Transverse colon (tissue), 4 donors: ENCODE data around the gene HLA-G. TPM values are rescaled to one million over a fixed set of nuclear protein-coding genes. Genes with fewer than 3 reads are reported as not detected.
"Not testable (repeated sequence)": the region's sequence is repeated elsewhere in the genome, so short reads cannot be mapped to it uniquely, and the experiment has no call there.

Experiments used
- DNase-seq: peaks from one replicate; pipeline ENCODE4 v3.0.0-alpha.2; 2019
- H3K27ac ChIP-seq, 4 donors: fragments of 200-600 bp; sonication (generic); 2 replicates each; pipeline ENCODE4 v1.5.1; 2016 to 2018; ENCODE audit warnings: inconsistent platforms in 4 of 4
- H3K27me3 ChIP-seq: fragments of 200-600 bp; sonication (generic); 2 replicates; pipeline ENCODE4 v1.5.1; 2017; ENCODE audit warnings: inconsistent platforms
- H3K36me3 ChIP-seq, 4 donors: fragments of 200-600 bp; sonication (generic); 2 replicates each; pipeline ENCODE4 v1.5.1; 2017 to 2019; ENCODE audit warnings: inconsistent platforms in 4 of 4
- H3K4me1 ChIP-seq, 4 donors: fragments of 200-600 bp; sonication (generic); 2 replicates each; pipeline ENCODE4 v1.5.1; 2017 to 2020; ENCODE audit warnings: inconsistent platforms in 4 of 4
- H3K4me3 ChIP-seq, 4 donors: fragments of 200-600 bp; sonication (generic); 1 replicate in 1 of 4; 2 replicates in 3 of 4; pipeline versions ENCODE4 v1.5.1 to v1.6.1; 2017 to 2019; ENCODE audit warnings: inconsistent platforms in 4 of 4
- H3K9me3 ChIP-seq, 2 donors: fragments of 200-600 bp; sonication (generic); 2 replicates each; pipeline ENCODE4 v1.5.1; 2017 to 2019; ENCODE audit warnings: inconsistent platforms in 2 of 2
- EP300 ChIP-seq: sonication (generic); formaldehyde crosslinking; IDR thresholded peaks from one replicate; pipeline ENCODE4 v1.6.1; 2017; ENCODE audit warnings: antibody characterized with exemption, low read depth
- POLR2A ChIP-seq: fragments of 450-650 bp; IDR thresholded peaks from one replicate; pipeline ENCODE4 v1.6.1; 2016; ENCODE audit warnings: antibody characterized with exemption, mild to moderate bottlenecking, moderate library complexity
- POLR2AphosphoS5 ChIP-seq, 3 donors: sonication (generic); formaldehyde crosslinking; IDR thresholded peaks; one replicate each; pipeline ENCODE4 v1.6.1; 2016; ENCODE audit warnings: antibody characterized with exemption in 3 of 3
- WGBS, 2 donors: methylation state at CpG; one replicate each; pipeline ENCODE4 v1.1.5; 2018; ENCODE audit warnings: low coverage in 1 of 2; 5-methylcytosine and 5-hydroxymethylcytosine counted together
- in situ Hi-C, 4 donors: fragments of 200-750 bp; cut with MboI; loops; one replicate each; pipeline versions ENCODE4 v1.15.0 to v1.15.1; 2017; ENCODE audit warnings: low sequenced_read_pairs in 3 of 4, low pct_ligation_motif_present in 1 of 4, low pct_unique_long_range_greater_than_20kb in 1 of 4
- intact Hi-C: fragments of 100-400 bp; cut with DNase I; formaldehyde crosslinking; loops from one replicate; pipeline ENCODE4 v1.15.1; 2023; ENCODE audit warnings: low total_unique reads
- small RNA-seq, 4 donors: library from RNA; depleted of rRNA; stranded (forward); fragments of <200 nt; gene quantifications; one replicate each; pipeline ENCODE3, GENCODE V24; 2016
- total RNA-seq, 4 donors: library from RNA; depleted of rRNA; stranded (reverse); fragments of >200 nt; gene quantifications; one replicate each; pipeline ENCODE4 v1.1.0, GENCODE V29; 2016
- TF ChIP-seq, protein P1 (sequence below), 5 experiments: fragments of 200-600 bp in 3 of 5; fragments of 450-650 bp in 2 of 5; sonication (generic) in 3 of 5; IDR thresholded peaks; 1 replicate in 2 of 5; 2 replicates in 3 of 5; pipeline ENCODE4 v1.5.1; 2016 to 2017; ENCODE audit warnings: antibody characterized with exemption in 5 of 5, inconsistent platforms in 3 of 5, mild to moderate bottlenecking in 2 of 5, moderate library complexity in 1 of 5

The HLA-G gene
- total RNA-seq, 4 donors from 2014 or later: not detected

GRCh38 chr6:29875257-29875656 lies 47.6 kb downstream of the HLA-G start:
- H3K27me3 ChIP-seq: no peaks in the 10 kb centered on the region
- H3K36me3 ChIP-seq: no peaks in the 10 kb centered on the region
- TF ChIP-seq, protein P1, sequence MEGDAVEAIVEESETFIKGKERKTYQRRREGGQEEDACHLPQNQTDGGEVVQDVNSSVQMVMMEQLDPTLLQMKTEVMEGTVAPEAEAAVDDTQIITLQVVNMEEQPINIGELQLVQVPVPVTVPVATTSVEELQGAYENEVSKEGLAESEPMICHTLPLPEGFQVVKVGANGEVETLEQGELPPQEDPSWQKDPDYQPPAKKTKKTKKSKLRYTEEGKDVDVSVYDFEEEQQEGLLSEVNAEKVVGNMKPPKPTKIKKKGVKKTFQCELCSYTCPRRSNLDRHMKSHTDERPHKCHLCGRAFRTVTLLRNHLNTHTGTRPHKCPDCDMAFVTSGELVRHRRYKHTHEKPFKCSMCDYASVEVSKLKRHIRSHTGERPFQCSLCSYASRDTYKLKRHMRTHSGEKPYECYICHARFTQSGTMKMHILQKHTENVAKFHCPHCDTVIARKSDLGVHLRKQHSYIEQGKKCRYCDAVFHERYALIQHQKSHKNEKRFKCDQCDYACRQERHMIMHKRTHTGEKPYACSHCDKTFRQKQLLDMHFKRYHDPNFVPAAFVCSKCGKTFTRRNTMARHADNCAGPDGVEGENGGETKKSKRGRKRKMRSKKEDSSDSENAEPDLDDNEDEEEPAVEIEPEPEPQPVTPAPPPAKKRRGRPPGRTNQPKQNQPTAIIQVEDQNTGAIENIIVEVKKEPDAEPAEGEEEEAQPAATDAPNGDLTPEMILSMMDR (IDR thresholded peaks at IDR 0.05): no peak
- TF ChIP-seq EP300 (no peak), POLR2AphosphoS5 (IDR thresholded peaks at IDR 0.05) (no peak), POLR2A (no peak)
- H3K9me3 ChIP-seq: no peaks in the 10 kb centered on the region
- WGBS, 2 donors: 84% methylated on average over 1 of the region's 1 CpG; no CpG with 5 or more reads in 1 of the 2 donors
- no peak for DNase-seq
- no peak overlapping the region for H3K27ac ChIP-seq
- no peak overlapping the region for H3K4me3 ChIP-seq
- intact Hi-C loops (no loop called here), in situ Hi-C loops (no loop called here)
- H3K4me1 ChIP-seq: no peaks in the 10 kb centered on the region

- H3K27me3 ChIP-seq, H3K9me3 ChIP-seq, H3K36me3 ChIP-seq, in situ Hi-C loops, DNase-seq, intact Hi-C loops, H3K27ac ChIP-seq, H3K4me3 ChIP-seq, H3K4me1 ChIP-seq: not testable (repeated sequence)
- 85% methylated on average over 6 of the region's 6 CpGs; no CpG with 5 or more reads in 1 of the 2 donors for WGBS, 2 donors
Observed at GRCh38 chr6:29875734-29876133, 48.1 kb downstream of the HLA-G start.

Small RNAs within 50 kb of the gene (small RNA-seq; reads per million reads assigned to genes)
- 0 reads per million in 4 donors for gene MICG

Other genes starting within 250 kb of the HLA-G start
- not detected for gene OR2H2, start 242.7 kb upstream of the HLA-G start, total RNA-seq
- 10 to 100 TPM; 11.5 to 40.4 (median 30.5) TPM for gene GABBR1, start 194.6 kb upstream of the HLA-G start, total RNA-seq
- not detected for gene MOG, start 170.7 kb upstream of the HLA-G start, total RNA-seq
- gene ZFP57, start 146.7 kb upstream of the HLA-G start, total RNA-seq: under 1 TPM in 1 of 4 donors, not detected in 3; 0.27 TPM
- gene HLA-F, start 104.4 kb upstream of the HLA-G start, total RNA-seq: 100 to 1,000 TPM in 3 of 4 donors, 10 to 100 TPM in 1; 90.4 to 500 (median 306) TPM
- gene HLA-A, start 114.7 kb downstream of the HLA-G start, total RNA-seq: 1,000 to 10,000 TPM in 3 of 4 donors, 100 to 1,000 TPM in 1; 733 to 1,932 (median 1,470) TPM
- 10 to 100 TPM in 3 of 4 donors, not detected in 1; 12.3 to 36.2 (median 21.6) TPM for gene POLR1H, start 233.4 kb downstream of the HLA-G start, total RNA-seq
- gene PPP1R11, start 239.4 kb downstream of the HLA-G start, total RNA-seq: 100 to 1,000 TPM in 1 of 4 donors, 10 to 100 TPM in 3; 55.3 to 276 (median 79.1) TPM
- under 1 TPM in 2 of 4 donors, not detected in 2; 0.27 to 0.95 TPM for gene RNF39, start 247.9 kb downstream of the HLA-G start, total RNA-seq